GM19239 (cell line): ENCODE data around the gene HSPH1.
"Not testable (repeated sequence)": the region's sequence is repeated elsewhere in the genome, so short reads cannot be mapped to it uniquely, and the experiment has no call there.

ENCODE experiments used
- DNase-seq: peaks from one replicate; pipeline ENCODE4 v3.0.0; 2011; ENCODE audit warnings: low spot score; ENCODE audit not compliant: insufficient read length
- FAIRE-seq: peaks from 2 replicates; lab custom pipeline; 2011; peaks lifted over from hg19 to GRCh38; lab: Jason Lieb, UNC

The HSPH1 gene

GRCh38 chr13:31179241-31179640 is 17.5 kb upstream of the HSPH1 start:
- FAIRE-seq (no peak), DNase-seq (no peak)

- FAIRE-seq, DNase-seq: not testable (repeated sequence)
Observed at GRCh38 chr13:31177813-31178495, 16.2 kb upstream of the HSPH1 start.

GRCh38 chr13:31175847-31176532 is 14.3 kb upstream of the HSPH1 start:
- FAIRE-seq: no peak
- DNase-seq: no peak

- FAIRE-seq (no peak), DNase-seq (no peak)
Observed at GRCh38 chr13:31174018-31174417, 12.3 kb upstream of the HSPH1 start.

GRCh38 chr13:31172535-31172934 is 10.8 kb upstream of the HSPH1 start:
- DNase-seq: no peak
- FAIRE-seq: no peak

GRCh38 chr13:31172001-31172400 is 10.3 kb upstream of the HSPH1 start:
- DNase-seq (no peak), FAIRE-seq (no peak)

- no peak for FAIRE-seq
Observed at GRCh38 chr13:31168736-31169135, 7.0 kb upstream of the HSPH1 start.

GRCh38 chr13:31168166-31168565 is 6.5 kb upstream of the HSPH1 start:
- no peak for DNase-seq
- FAIRE-seq: peak; percentile 81

More at GRCh38 chr13:31168736-31169135, 7.0 kb upstream of the HSPH1 start:
- no peak for DNase-seq

- no peak for DNase-seq
- FAIRE-seq: peak; percentile 87
Observed at GRCh38 chr13:31167490-31167889, 5.8 kb upstream of the HSPH1 start.

- FAIRE-seq (no peak), DNase-seq (no peak)
Observed at GRCh38 chr13:31166591-31166990, 4.9 kb upstream of the HSPH1 start.

- FAIRE-seq: peak; percentile 87
- peak; percentile 67 for DNase-seq
Observed at GRCh38 chr13:31162151-31163008, 676 bp upstream of the HSPH1 start.

- DNase-seq: peak; percentile 17
Observed at GRCh38 chr13:31160857-31161556, 697 bp downstream of the HSPH1 start.

GRCh38 chr13:31159306-31159705 is 2.4 kb downstream of the HSPH1 start:
- FAIRE-seq (no peak), DNase-seq (no peak)

More at GRCh38 chr13:31160857-31161556, 697 bp downstream of the HSPH1 start:
- peak; percentile 88 for FAIRE-seq

GRCh38 chr13:31154939-31155338 is 6.8 kb downstream of the HSPH1 start:
- no peak for DNase-seq

GRCh38 chr13:31151837-31152236 is 9.9 kb downstream of the HSPH1 start:
- DNase-seq (no peak), FAIRE-seq (no peak)

More at GRCh38 chr13:31154939-31155338, 6.8 kb downstream of the HSPH1 start:
- FAIRE-seq: no peak

GRCh38 chr13:31150315-31150985 is 11.3 kb downstream of the HSPH1 start:
- DNase-seq (no peak), FAIRE-seq (no peak)

- FAIRE-seq (no peak), DNase-seq (no peak)
Observed at GRCh38 chr13:31149604-31150003, 12.1 kb downstream of the HSPH1 start.

- no peak for FAIRE-seq
- no peak for DNase-seq
Observed at GRCh38 chr13:31145417-31145816, 16.3 kb downstream of the HSPH1 start.

GRCh38 chr13:31138515-31138914 is 23.2 kb downstream of the HSPH1 start:
- no peak for DNase-seq
- FAIRE-seq: no peak

GRCh38 chr13:31136724-31137123 is 25.0 kb downstream of the HSPH1 start:
- FAIRE-seq (no peak), DNase-seq (no peak)
